Brain microvascular endothelial cell (primary cell): ENCODE measurements around the gene PROK2.

Experiments used
- DNase-seq: peaks from one replicate; pipeline ENCODE4 v3.0.0-alpha.2; 2020
- H3K27ac ChIP-seq: fragments of 250-450 bp; sonication (Bioruptor Pico); 2 replicates; pipeline ENCODE4 v1.5.1; 2020; ENCODE audit warnings: mild to moderate bottlenecking, moderate library complexity
- H3K27me3 ChIP-seq: fragments of 250-450 bp; sonication (Bioruptor Pico); replicated peaks from 2 replicates; pipeline ENCODE4 v1.5.1; 2020; ENCODE audit warnings: mild to moderate bottlenecking
- H3K36me3 ChIP-seq: fragments of 250-450 bp; sonication (Bioruptor Pico); replicated peaks from 2 replicates; pipeline ENCODE4 v1.5.1; 2020; ENCODE audit warnings: mild to moderate bottlenecking
- H3K4me3 ChIP-seq: 2 replicates; pipeline ENCODE4 v1.5.1; 2011; ENCODE audit warnings: low read depth, mild to moderate bottlenecking, control low read depth, low read length, moderate library complexity
- CTCF ChIP-seq: IDR thresholded peaks from 2 replicates; pipeline ENCODE4 v1.5.1; 2011; ENCODE audit warnings: low read depth, mild to moderate bottlenecking, moderate library complexity, low read length, control low read depth, inconsistent platforms; ENCODE audit errors: missing control alignments
- in situ Hi-C: cut with HindIII; loops from 2 replicates; pipeline ENCODE4 v1.10.0; 2017; ENCODE audit warnings: low sequenced_read_pairs, low pct_ligation_motif_present

Gene PROK2

DNA sequence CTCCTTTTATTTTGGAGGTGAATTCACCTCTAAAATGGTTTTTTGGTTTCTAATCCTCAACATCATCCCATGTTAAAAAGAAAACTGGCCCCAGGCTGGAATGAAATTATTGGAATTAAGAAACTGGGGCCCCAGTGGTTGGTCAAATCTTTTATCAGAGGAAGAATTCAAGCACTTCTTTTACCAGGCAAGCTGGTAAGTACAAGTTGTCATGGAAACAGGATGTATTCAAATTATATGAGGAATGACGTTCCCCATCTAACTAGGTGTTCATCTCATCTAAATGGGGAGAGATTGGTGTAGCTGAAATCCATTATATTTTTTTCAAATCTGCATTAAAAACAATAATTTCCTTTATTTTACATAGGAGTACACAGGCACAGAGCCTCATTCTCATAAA lies 50.1 kb downstream of the PROK2 start:
- DNase-seq = no peak
- Histone ChIP-seq H3K4me3 (no peak overlapping the region), H3K27ac (no peak overlapping the region), H3K36me3 (no peaks in the 10 kb centered on the region), H3K27me3 (no peaks in the 10 kb centered on the region)
- in situ Hi-C loops = no loop called here
- TF ChIP-seq CTCF = no peak

- in situ Hi-C loops = no loop called here
- H3K27me3 ChIP-seq = no peaks in the 10 kb centered on the region
- no peak for TF ChIP-seq CTCF
- DNase-seq = no peak
- no peaks in the 10 kb centered on the region for H3K36me3 ChIP-seq
- H3K4me3 ChIP-seq = no peak overlapping the region
- no peak overlapping the region for H3K27ac ChIP-seq
Observed at GRCh38 chr3:71733319-71733718, 51.6 kb downstream of the PROK2 start.

DNA sequence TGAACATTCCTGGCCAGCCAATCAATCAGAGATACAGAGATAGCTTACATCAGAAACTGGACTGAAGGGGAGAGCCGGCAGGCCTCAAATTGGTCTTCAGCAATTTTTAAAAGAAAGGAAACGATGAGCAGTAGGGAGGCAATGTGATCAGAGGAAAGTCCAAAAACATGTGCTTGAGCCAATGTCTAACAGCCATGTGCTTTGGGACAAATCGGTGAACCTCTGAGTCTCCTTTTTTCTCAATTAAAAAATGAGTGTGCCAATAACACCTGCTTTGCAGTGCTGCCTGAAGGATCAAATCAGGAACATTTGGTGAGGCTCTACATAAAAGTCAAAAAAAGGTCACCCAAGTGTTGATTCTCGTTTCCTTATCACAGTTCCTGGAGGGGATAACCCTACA lies 52.3 kb downstream of the PROK2 start:
- no peak overlapping the region for H3K4me3 ChIP-seq
- H3K27ac ChIP-seq = no peak overlapping the region
- TF ChIP-seq CTCF = no peak
- DNase-seq = no peak
- in situ Hi-C loops = no loop called here
- no peaks in the 10 kb centered on the region for H3K27me3 ChIP-seq
- no peaks in the 10 kb centered on the region for H3K36me3 ChIP-seq

- Histone ChIP-seq H3K36me3 (no peaks in the 10 kb centered on the region), H3K27ac (no peak overlapping the region), H3K27me3 (peaks cover 8% of the 10 kb centered on the region), H3K4me3 (no peak overlapping the region)
- no peak for DNase-seq
- in situ Hi-C loops = no loop called here
- TF ChIP-seq CTCF = no peak
Observed at GRCh38 chr3:71728632-71729342, 56.2 kb downstream of the PROK2 start.

DNA sequence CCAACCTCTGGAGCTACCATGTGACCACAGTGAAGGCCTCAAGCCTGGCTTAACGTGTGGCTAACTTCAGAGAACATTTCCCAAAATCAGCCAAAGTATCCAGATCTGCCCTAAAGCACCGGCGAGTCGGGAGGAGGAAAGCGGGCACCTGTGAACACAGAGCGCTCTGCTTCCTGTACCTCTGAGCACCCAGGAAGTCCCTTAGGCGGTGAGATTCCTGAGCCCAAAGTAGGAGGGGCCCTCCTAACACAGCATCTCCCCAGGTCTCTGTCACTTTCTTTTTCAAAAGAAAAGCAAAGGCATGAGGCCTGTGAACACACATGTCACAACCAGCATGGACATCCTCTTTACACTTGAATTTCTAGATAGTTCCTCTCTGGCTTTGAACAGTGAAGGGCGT lies 58.8 kb downstream of the PROK2 start:
- H3K27ac ChIP-seq = no peak overlapping the region
- H3K4me3 ChIP-seq = no peak overlapping the region
- in situ Hi-C loops = no loop called here
- no peak for DNase-seq
- H3K36me3 ChIP-seq = no peaks in the 10 kb centered on the region
- no peak for TF ChIP-seq CTCF
- peaks cover 13% of the 10 kb centered on the region for H3K27me3 ChIP-seq

DNA sequence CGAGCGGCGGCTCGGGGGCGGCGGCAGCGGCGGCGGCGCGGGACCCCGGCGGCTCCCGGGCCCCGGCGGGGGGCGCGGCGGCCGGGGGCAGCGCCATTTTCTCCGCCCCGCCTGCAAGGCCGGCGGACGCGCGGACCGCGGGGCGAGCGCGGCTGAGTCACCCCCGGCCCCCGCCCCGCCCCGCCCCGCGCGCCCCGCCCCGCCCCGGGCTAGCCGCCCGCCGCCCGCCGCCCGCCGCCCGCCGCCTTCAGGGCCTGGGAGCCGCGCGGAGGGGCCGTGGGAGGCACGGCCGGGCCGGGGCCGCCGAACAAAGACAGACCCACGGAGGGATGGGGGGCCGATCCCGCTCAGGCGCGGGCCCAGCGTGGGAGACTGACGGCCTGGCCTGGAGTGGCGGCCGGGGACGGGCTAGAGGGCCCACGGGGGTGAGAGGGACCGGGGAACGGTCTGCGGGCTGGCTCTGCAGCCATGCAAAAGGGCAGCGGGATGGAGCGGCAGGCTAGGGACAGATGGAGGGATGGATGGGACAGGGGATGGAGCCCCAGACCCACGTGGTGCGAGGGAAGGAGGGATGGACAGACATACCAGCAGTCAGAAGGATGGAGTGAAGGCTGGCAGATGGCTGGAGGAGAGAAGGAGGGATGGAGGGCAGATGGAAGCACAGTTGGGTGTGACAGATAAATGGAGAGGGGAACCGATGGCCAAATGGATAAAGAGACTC lies 59.5 kb downstream of the PROK2 start, which contains the start of gene EIF4E3:
Gene EIF4E3, minus strand, starts transcription at position 132 of the 721 bp plus-strand sequence. Its CDS starts 35 bp downstream, at position 97.
- TF ChIP-seq CTCF = no peak
- DNase-seq = no peak
- no peak within 1 kb of the TSS for H3K27ac ChIP-seq
- H3K4me3 ChIP-seq = peak within 1 kb of the TSS; percentile 65
- no peaks in the 10 kb centered on the region for H3K36me3 ChIP-seq
- in situ Hi-C loops = no loop called here
- H3K27me3 ChIP-seq = peaks cover 13% of the 10 kb centered on the region
